OCI-LY7 (cell line): ENCODE data around the gene STRA8. TPM values are rescaled to one million over a fixed set of nuclear protein-coding genes. Genes with fewer than 3 reads are reported as not detected.

ENCODE experiments used
- BruUV-seq: library from RNA; stranded (reverse); fragments of 400-500 nt; replicated peaks from 2 replicates; lab custom pipeline; 2021; lab: Mats Ljungman, UMichigan
- CTCF ChIA-PET: fragments of 300-600 bp; sonication (Branson Sonifier 250); formaldehyde crosslinking; loops from one replicate; lab custom pipeline; 2022; ENCODE audit warnings: antibody characterized with exemption; ENCODE audit not compliant: unreplicated experiment; lab: Charles Lee
- POLR2A ChIA-PET: fragments of 300-600 bp; sonication (Branson Sonifier 250); formaldehyde crosslinking; loops from one replicate; lab custom pipeline; 2022; ENCODE audit warnings: antibody characterized with exemption; lab: Charles Lee
- DNase-seq: peaks from one replicate; pipeline ENCODE4 v3.0.0-alpha.2; 2015; ENCODE audit warnings: low spot score
- H2AFZ ChIP-seq: fragments of 200-600 bp; sonication (generic), shearing (Covaris generic); 2 replicates; pipeline ENCODE4 v1.6.1; 2014; ENCODE audit warnings: mild to moderate bottlenecking, antibody characterized with exemption, low read length, moderate library complexity
- H3K27ac ChIP-seq: fragments of 200-600 bp; sonication (generic); 2 replicates; pipeline ENCODE4 v1.5.1; 2014; ENCODE audit warnings: mixed run types, low read depth, mild to moderate bottlenecking, moderate library complexity, low read length, inconsistent platforms; ENCODE audit not compliant: poor library complexity, severe bottlenecking
- H3K36me3 ChIP-seq: fragments of 200-600 bp; sonication (generic); 2 replicates; pipeline ENCODE4 v1.6.1; 2014; ENCODE audit warnings: mild to moderate bottlenecking, antibody characterized with exemption, low read length, moderate library complexity, mixed read lengths; ENCODE audit not compliant: insufficient read depth
- H3K4me1 ChIP-seq: fragments of 200-600 bp; sonication (generic); 2 replicates; pipeline ENCODE4 v1.5.1; 2014; ENCODE audit warnings: mild to moderate bottlenecking, low read length; ENCODE audit not compliant: insufficient read depth, poor library complexity, severe bottlenecking
- H3K4me2 ChIP-seq: fragments of 200-600 bp; sonication (generic); 2 replicates; pipeline ENCODE4 v1.6.1; 2014; ENCODE audit warnings: mild to moderate bottlenecking, low read length
- H3K4me3 ChIP-seq: fragments of 200-600 bp; sonication (generic); 2 replicates; pipeline ENCODE4 v1.5.1; 2014; ENCODE audit warnings: mild to moderate bottlenecking, low read depth, low read length; ENCODE audit not compliant: poor library complexity, severe bottlenecking
- H3K79me2 ChIP-seq: fragments of 200-600 bp; sonication (generic); 2 replicates; pipeline ENCODE4 v1.6.1; 2016; ENCODE audit warnings: low read depth, mild to moderate bottlenecking, low read length, moderate library complexity, mixed read lengths; ENCODE audit not compliant: insufficient read depth
- H3K9me2 ChIP-seq: fragments of 200-600 bp; sonication (generic); 2 replicates; pipeline ENCODE4 v1.6.1; 2016; ENCODE audit warnings: mild to moderate bottlenecking, low read length, mixed read lengths; ENCODE audit not compliant: insufficient read depth
- H3K9me3 ChIP-seq: fragments of 200-600 bp; sonication (generic); 2 replicates; pipeline ENCODE4 v1.6.1; 2014; ENCODE audit warnings: mild to moderate bottlenecking, mixed run types, low read length, mixed read lengths
- H4K20me1 ChIP-seq: fragments of 200-600 bp; sonication (generic); 2 replicates; pipeline ENCODE4 v1.6.1; 2014; ENCODE audit warnings: mild to moderate bottlenecking, antibody characterized with exemption, low read length, moderate library complexity, mixed read lengths; ENCODE audit not compliant: insufficient read depth
- EZH2phosphoT487 ChIP-seq: fragments of 200-600 bp; sonication (generic); IDR thresholded peaks from 2 replicates; pipeline ENCODE4 v1.6.1; 2018; ENCODE audit warnings: low read depth, borderline replicate concordance, mild to moderate bottlenecking, mixed run types, antibody characterized with exemption, low read length, moderate library complexity, mixed read lengths
- intact Hi-C: fragments of 100-400 bp; cut with micrococcal nuclease; formaldehyde crosslinking; loops from one replicate; pipeline ENCODE4 v1.10.0; 2022; ENCODE audit not compliant: unreplicated experiment
- total RNA-seq, 2 experiments: library from RNA; depleted of rRNA in 1 of 2; stranded (reverse); fragments of >200 nt in 1 of 2; shearing (Covaris generic) in 1 of 2; gene quantifications; 2 replicates each; pipeline ENCODE4 v1.2.3, GENCODE V29; 2014 to 2022
- TF ChIP-seq, protein P1 (sequence below): fragments of 200-600 bp; sonication (generic); conservative IDR thresholded peaks from 2 replicates; pipeline ENCODE4 v1.5.1; 2014; ENCODE audit warnings: mild to moderate bottlenecking, antibody characterized with exemption, low read length, moderate library complexity, mixed read lengths

STRA8 gene
- total RNA-seq, 2 experiments from 2014 or later = not detected

- Histone ChIP-seq H3K4me1 (no peaks in the 10 kb centered on the region), H4K20me1 (no peaks in the 10 kb centered on the region), H3K9me2 (no peaks in the 10 kb centered on the region; the same call in 1 of the 2 replicates), H2AFZ (no peak overlapping the region), H3K9me3 (no peaks in the 10 kb centered on the region), H3K4me3 (no peak overlapping the region), H3K36me3 (no peaks in the 10 kb centered on the region), H3K79me2 (no peaks in the 10 kb centered on the region), H3K27ac (no peak overlapping the region), H3K4me2 (no peak overlapping the region)
- CTCF ChIA-PET = no interaction called here
- no TSS peak for BruUV-seq
- TF ChIP-seq EZH2phosphoT487 = no peak
- TF ChIP-seq, protein P1, sequence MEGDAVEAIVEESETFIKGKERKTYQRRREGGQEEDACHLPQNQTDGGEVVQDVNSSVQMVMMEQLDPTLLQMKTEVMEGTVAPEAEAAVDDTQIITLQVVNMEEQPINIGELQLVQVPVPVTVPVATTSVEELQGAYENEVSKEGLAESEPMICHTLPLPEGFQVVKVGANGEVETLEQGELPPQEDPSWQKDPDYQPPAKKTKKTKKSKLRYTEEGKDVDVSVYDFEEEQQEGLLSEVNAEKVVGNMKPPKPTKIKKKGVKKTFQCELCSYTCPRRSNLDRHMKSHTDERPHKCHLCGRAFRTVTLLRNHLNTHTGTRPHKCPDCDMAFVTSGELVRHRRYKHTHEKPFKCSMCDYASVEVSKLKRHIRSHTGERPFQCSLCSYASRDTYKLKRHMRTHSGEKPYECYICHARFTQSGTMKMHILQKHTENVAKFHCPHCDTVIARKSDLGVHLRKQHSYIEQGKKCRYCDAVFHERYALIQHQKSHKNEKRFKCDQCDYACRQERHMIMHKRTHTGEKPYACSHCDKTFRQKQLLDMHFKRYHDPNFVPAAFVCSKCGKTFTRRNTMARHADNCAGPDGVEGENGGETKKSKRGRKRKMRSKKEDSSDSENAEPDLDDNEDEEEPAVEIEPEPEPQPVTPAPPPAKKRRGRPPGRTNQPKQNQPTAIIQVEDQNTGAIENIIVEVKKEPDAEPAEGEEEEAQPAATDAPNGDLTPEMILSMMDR = no peak
- no peak for DNase-seq
- POLR2A ChIA-PET = no interaction called here
- intact Hi-C loops = no loop called here
These were observed 5.6 kb downstream of the STRA8 start for GRCh38 chr7:135239263-135239662.

DNA sequence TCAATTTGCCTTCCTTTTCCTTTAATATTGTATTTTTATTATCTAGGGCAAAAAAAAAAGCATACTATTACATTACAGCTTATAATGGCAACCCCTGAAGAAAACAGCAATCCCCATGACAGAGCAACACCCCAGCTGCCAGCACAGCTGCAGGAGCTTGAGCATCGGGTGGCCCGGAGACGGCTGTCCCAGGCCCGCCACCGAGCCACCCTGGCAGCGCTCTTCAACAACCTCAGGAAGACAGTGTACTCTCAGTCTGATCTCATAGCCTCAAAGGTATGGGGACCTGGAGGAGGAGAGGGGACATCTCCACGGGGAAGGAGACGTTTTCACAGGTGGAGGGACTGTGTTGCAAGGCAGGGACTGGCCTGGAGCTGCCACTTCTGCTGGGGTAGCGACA, 6.8 kb downstream of the STRA8 start:
- DNase-seq = no peak
- TF ChIP-seq, protein P1 = no peak
- no peak for TF ChIP-seq EZH2phosphoT487
- CTCF ChIA-PET = no interaction called here
- Histone ChIP-seq H3K4me3 (no peak overlapping the region), H2AFZ (no peak overlapping the region), H3K36me3 (no peaks in the 10 kb centered on the region), H3K9me3 (no peaks in the 10 kb centered on the region), H3K4me2 (no peak overlapping the region), H3K27ac (no peak overlapping the region), H3K79me2 (no peaks in the 10 kb centered on the region), H4K20me1 (no peaks in the 10 kb centered on the region), H3K4me1 (no peaks in the 10 kb centered on the region), H3K9me2 (no peaks in the 10 kb centered on the region; the same call in 1 of the 2 replicates)
- BruUV-seq = no TSS peak
- intact Hi-C loops = no loop called here
- POLR2A ChIA-PET = interaction anchor here (0.5 kb wide), 1 partner anchor 418 kb away, joined by 3 read pairs; no protein-coding TSS in a partner anchor

DNA sequence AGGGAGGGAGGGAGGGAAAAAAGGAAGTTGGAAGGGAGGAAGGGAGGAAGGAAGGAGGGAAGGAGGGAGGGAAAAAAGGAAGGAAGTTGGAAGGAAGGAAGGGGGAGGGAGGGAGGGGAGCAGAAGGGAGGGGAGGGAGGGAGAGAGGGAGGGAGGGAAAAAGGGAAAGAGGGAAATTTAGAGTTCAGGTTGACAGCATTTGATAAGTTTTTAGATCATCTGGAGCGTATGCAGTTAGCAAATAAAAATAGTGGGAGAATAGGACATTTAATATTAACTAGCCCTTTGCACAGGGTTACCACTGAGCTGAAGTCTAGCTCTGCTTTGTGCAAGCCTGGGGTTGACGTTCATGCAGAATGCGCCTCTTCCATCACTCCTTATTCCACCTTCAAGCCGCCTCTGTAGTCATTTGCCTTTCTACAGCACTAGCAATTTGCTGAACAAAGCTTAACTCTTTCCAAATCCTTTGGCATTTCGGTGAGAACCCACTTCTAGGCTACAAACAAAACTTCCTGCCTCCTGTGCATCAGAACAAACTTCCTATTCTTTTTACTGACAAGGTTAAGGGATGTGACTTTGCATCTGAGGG, 8.6 kb downstream of the STRA8 start:
- POLR2A ChIA-PET = no interaction called here

More for the DNA sequence above, 8.6 kb downstream of the STRA8 start:
- no peak overlapping the region for H3K27ac ChIP-seq
- no peaks in the 10 kb centered on the region for H3K79me2 ChIP-seq
- H2AFZ ChIP-seq = no peak overlapping the region
- DNase-seq = no peak
- TF ChIP-seq, protein P1 = no peak
- TF ChIP-seq EZH2phosphoT487 = no peak
- CTCF ChIA-PET = no interaction called here
- no peaks in the 10 kb centered on the region for H4K20me1 ChIP-seq
- H3K4me3 ChIP-seq = no peak overlapping the region
- no peak overlapping the region for H3K4me2 ChIP-seq
- H3K9me2 ChIP-seq = no peaks in the 10 kb centered on the region; the same call in 1 of the 2 replicates
- H3K9me3 ChIP-seq = no peaks in the 10 kb centered on the region
- no peaks in the 10 kb centered on the region for H3K4me1 ChIP-seq
- intact Hi-C loops = no loop called here
- BruUV-seq = no TSS peak
- no peaks in the 10 kb centered on the region for H3K36me3 ChIP-seq
